Neural cell (in vitro differentiated cells): Measurements from ENCODE around the gene SMOC1. TPM values are rescaled to one million over a fixed set of nuclear protein-coding genes. Genes with fewer than 3 reads are reported as not detected.

Experiments used
- H2AFZ ChIP-seq: fragments of 200-600, 300-800 bp; sonication (generic), shearing (Covaris generic); 2 replicates; pipeline ENCODE4 v1.6.0; 2014; ENCODE audit warnings: low read depth, mild to moderate bottlenecking, antibody characterized with exemption, low read length, moderate library complexity
- H3F3A ChIP-seq: fragments of 200-600 bp; shearing (Covaris generic); 2 replicates; pipeline ENCODE4 v1.6.1; 2016; ENCODE audit warnings: mild to moderate bottlenecking, moderate library complexity, mixed read lengths, antibody characterized with exemption, low read length; ENCODE audit not compliant: insufficient read depth, poor library complexity, severe bottlenecking
- H3K27ac ChIP-seq: fragments of 200-600, 300-800 bp; sonication (generic), shearing (Covaris generic); 2 replicates; pipeline ENCODE4 v1.5.1; 2014; ENCODE audit warnings: mild to moderate bottlenecking, low read length, moderate library complexity
- H3K27me3 ChIP-seq: fragments of 300-800, 200-600 bp; sonication (generic), shearing (Covaris generic); 2 replicates; pipeline ENCODE4 v1.6.0; 2014; ENCODE audit warnings: mild to moderate bottlenecking, low read depth, low read length, moderate library complexity; ENCODE audit not compliant: insufficient read depth
- H3K36me3 ChIP-seq: fragments of 300-800, 200-600 bp; sonication (generic), shearing (Covaris generic); 2 replicates; pipeline ENCODE4 v1.5.1; 2014; ENCODE audit warnings: mild to moderate bottlenecking, antibody characterized with exemption, low read length, moderate library complexity; ENCODE audit not compliant: insufficient read depth
- H3K4me2 ChIP-seq: fragments of 300-800, 200-600 bp; sonication (generic), shearing (Covaris generic); 2 replicates; pipeline ENCODE4 v1.6.0; 2014; ENCODE audit warnings: mild to moderate bottlenecking, low read length
- H3K4me3 ChIP-seq: fragments of 300-800, 200-600 bp; sonication (generic), shearing (Covaris generic); 2 replicates; pipeline ENCODE4 v1.5.1; 2014; ENCODE audit warnings: mild to moderate bottlenecking, low read length, moderate library complexity
- H3K79me2 ChIP-seq: fragments of 200-600 bp; shearing (Covaris generic); replicated peaks from 2 replicates; pipeline ENCODE4 v1.6.0; 2014; ENCODE audit warnings: mild to moderate bottlenecking, low read length, moderate library complexity; ENCODE audit not compliant: insufficient read depth
- H3K9ac ChIP-seq: fragments of 300-800, 200-600 bp; sonication (generic), shearing (Covaris generic); 2 replicates; pipeline ENCODE4 v1.6.1; 2016; ENCODE audit warnings: mild to moderate bottlenecking, low read length, mixed read lengths
- H3K9me2 ChIP-seq: fragments of 200-600 bp; shearing (Covaris generic); 2 replicates; pipeline ENCODE4 v1.6.1; 2016; ENCODE audit warnings: mild to moderate bottlenecking, low read length, mixed read lengths; ENCODE audit not compliant: insufficient read depth
- H3K9me3 ChIP-seq: fragments of 200-600, 300-800 bp; sonication (generic), shearing (Covaris generic); 2 replicates; pipeline ENCODE4 v1.6.1; 2016; ENCODE audit warnings: mild to moderate bottlenecking, mixed run types, low read length, moderate library complexity, mixed read lengths
- H4K20me1 ChIP-seq: fragments of 200-600 bp; shearing (Covaris generic); 2 replicates; pipeline ENCODE4 v1.6.1; 2016; ENCODE audit warnings: mild to moderate bottlenecking, mixed run types; ENCODE audit not compliant: insufficient read depth
- CTCF ChIP-seq: fragments of 450-650 bp; IDR thresholded peaks from 2 replicates; pipeline ENCODE4 v1.5.1; 2014; ENCODE audit warnings: antibody characterized with exemption, mild to moderate bottlenecking, moderate library complexity; ENCODE audit not compliant: poor library complexity, severe bottlenecking
- EP300 ChIP-seq: fragments of 450-650 bp; conservative IDR thresholded peaks from 2 replicates; pipeline ENCODE4 v1.6.1; 2014; ENCODE audit warnings: antibody characterized with exemption, mild to moderate bottlenecking, moderate library complexity; ENCODE audit not compliant: poor library complexity, severe bottlenecking
- EZH2 ChIP-seq: fragments of 200-600, 300-800 bp; shearing (Covaris generic), sonication (generic); IDR thresholded peaks from 2 replicates; pipeline ENCODE4 v1.6.1; 2014; ENCODE audit warnings: antibody characterized with exemption, low read length, borderline replicate concordance, mild to moderate bottlenecking; ENCODE audit not compliant: insufficient read depth, poor library complexity, severe bottlenecking
- MXI1 ChIP-seq: fragments of 450-650 bp; conservative IDR thresholded peaks from 2 replicates; pipeline ENCODE4 v1.6.1; 2014; ENCODE audit warnings: antibody characterized with exemption, mild to moderate bottlenecking; ENCODE audit not compliant: poor library complexity, severe bottlenecking
- POLR2AphosphoS5 ChIP-seq: IDR thresholded peaks from 2 replicates; pipeline ENCODE4 v1.6.1; 2012
- RAD21 ChIP-seq: fragments of 450-650 bp; conservative IDR thresholded peaks from 2 replicates; pipeline ENCODE4 v1.6.1; 2014; ENCODE audit warnings: antibody characterized with exemption, mild to moderate bottlenecking, moderate library complexity
- REST ChIP-seq: IDR thresholded peaks from 2 replicates; pipeline ENCODE4 v1.6.1; 2012; ENCODE audit warnings: borderline replicate concordance
- SMC3 ChIP-seq: fragments of 450-650 bp; conservative IDR thresholded peaks from 2 replicates; pipeline ENCODE4 v1.6.1; 2014; ENCODE audit warnings: antibody characterized with exemption, mild to moderate bottlenecking, moderate library complexity; ENCODE audit not compliant: poor library complexity
- TAF1 ChIP-seq: IDR thresholded peaks from 2 replicates; pipeline ENCODE4 v1.6.1; 2012; ENCODE audit warnings: low read depth
- polyA plus RNA-seq: library from polyadenylated mRNA; depleted of rRNA; stranded (reverse); fragments of >200 nt; gene quantifications from 2 replicates; pipeline ENCODE4 v1.2.3, GENCODE V29; 2014

Gene SMOC1
- polyA plus RNA-seq, 1 donor from 2014 or later = 8.7 TPM

DNA sequence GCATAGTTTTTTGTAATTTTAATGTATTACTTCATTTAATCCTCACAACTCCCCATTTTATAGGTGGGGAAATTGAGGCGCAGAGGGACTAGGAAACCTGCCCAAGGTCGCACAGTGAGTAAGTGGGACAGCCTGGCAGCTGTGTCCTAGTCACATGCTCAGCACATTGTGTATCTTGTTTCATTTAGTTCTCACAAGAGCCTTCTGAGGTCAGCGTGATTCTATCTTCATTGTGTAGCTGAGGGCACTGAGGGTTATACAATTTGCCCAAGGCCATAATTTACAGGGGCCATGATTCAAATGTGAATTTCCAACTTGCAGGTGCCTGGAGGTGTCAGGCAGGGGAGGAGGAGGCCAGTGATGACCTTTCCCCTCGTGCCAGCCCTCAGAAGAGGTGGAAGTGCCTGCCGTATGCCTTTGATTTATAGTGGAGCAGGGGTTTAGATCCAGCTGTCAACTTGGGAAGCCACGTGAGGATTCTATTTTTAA lies 30.3 kb upstream of the SMOC1 start:
- H2AFZ ChIP-seq = no peak overlapping the region
- no peak overlapping the region for H3K4me3 ChIP-seq
- H3K9me3 ChIP-seq = no peaks in the 10 kb centered on the region
- no peaks in the 10 kb centered on the region for H3K36me3 ChIP-seq
- H3K9ac ChIP-seq = no peak overlapping the region
- no peaks in the 10 kb centered on the region for H4K20me1 ChIP-seq
- no peaks in the 10 kb centered on the region for H3K9me2 ChIP-seq
- H3K4me2 ChIP-seq = no peak overlapping the region
- H3K27ac ChIP-seq = no peak overlapping the region
- no peaks in the 10 kb centered on the region for H3K79me2 ChIP-seq
- TF ChIP-seq CTCF (no peak), REST (no peak), SMC3 (no peak), EP300 (no peak), EZH2 (no peak), POLR2AphosphoS5 (no peak), TAF1 (no peak), RAD21 (no peak), MXI1 (no peak)
- H3K27me3 ChIP-seq = no peaks in the 10 kb centered on the region
- H3F3A ChIP-seq = no peaks in the 10 kb centered on the region

DNA sequence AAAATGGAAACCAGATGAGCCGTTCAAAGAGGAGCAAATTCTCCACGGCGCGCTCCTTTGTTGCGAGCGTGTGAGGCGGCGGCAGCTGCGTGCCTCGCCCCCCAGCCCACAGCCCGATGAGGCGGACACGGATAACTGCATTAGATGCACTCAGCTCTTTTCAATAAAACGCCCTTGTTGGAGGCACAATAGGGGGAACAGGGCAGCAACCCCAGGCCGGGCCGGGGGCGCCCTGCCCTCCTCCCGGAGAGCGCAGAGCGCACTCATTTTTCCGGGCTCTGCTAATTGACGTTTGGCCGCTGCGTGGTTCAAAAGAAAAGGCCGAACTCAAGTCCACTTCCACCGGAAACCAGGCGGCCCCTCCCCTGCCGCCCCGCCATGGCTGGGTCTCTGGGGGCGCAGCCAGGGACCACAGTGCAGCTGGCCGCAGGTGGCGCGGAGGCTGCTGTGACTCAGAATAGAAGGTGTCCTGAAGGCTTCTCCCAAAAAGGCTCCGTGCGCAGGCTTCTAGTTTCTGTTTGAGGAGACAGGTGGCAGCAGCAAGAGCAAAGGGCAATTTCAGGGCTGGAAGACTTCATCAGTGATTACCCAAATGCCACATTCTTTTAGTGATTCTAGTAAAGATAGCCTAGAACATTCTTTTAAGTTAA lies 29.0 kb upstream of the SMOC1 start:
- Histone ChIP-seq H3K4me3 (no peak overlapping the region), H3K27ac (no peak overlapping the region), H3K36me3 (no peaks in the 10 kb centered on the region), H3K4me2 (no peak overlapping the region), H3K9me2 (no peaks in the 10 kb centered on the region), H2AFZ (no peak overlapping the region), H3K27me3 (no peaks in the 10 kb centered on the region), H3K79me2 (no peaks in the 10 kb centered on the region), H4K20me1 (no peaks in the 10 kb centered on the region), H3K9me3 (no peaks in the 10 kb centered on the region), H3K9ac (no peak overlapping the region), H3F3A (no peaks in the 10 kb centered on the region)
- TF ChIP-seq REST = no peak
